Heart left ventricle (tissue), 13 donors: Measurements from ENCODE around the gene PRKCB.

Experiments used
- CTCF ChIP-seq, 12 donors: fragments of 200-600 bp; sonication (generic) in 4 of 12; IDR thresholded peaks; one replicate each; pipeline versions ENCODE4 v1.5.0 to v1.8.0; 2018 to 2022; ENCODE audit warnings: antibody characterized with exemption in 12 of 12, mild to moderate bottlenecking in 5 of 12
- POLR2A ChIP-seq, 2 donors: fragments of 450-650 bp; IDR thresholded peaks; one replicate each; pipeline ENCODE4 v1.6.1; 2017; ENCODE audit warnings: antibody characterized with exemption in 2 of 2, mild to moderate bottlenecking in 2 of 2, moderate library complexity in 2 of 2
- donor health status: ischemic (EF 13 %, LVEDD 7.1; RV severe dilation, severe dysfunction).
- donor health status: DM: no; HTN: yes; CAD: no.
- donor health status: DM: no; HTN: no; CAD: no.
- donor health status: ischemic (EF 25% LVEDD 6.9; RV normal size, moderate dysfunction).
- donor health status: ischemic (EF 25% LVEDD 5.7; RV mildly dilated, moderate dysfunction).
- donor health status: ischemic (EF 35%, LVEDD 5.7; RV mildly dilated, moderate dysfunction).
- donor health status: nonischemic (EF 11% LVEDD 7.7; RV severe dilation, severe dysfunction).
- donor health status: DM: yes; HTN: yes; CAD: no.
- donor health status: PGD.
- donor health status: ischemic (EF 29% LVEDD 5.4; RV normal size, mild dysfunction).
- donor health status: nonischemic (EF 23%, LVEDD 6.1; RV moderate dilation, normal function).

- no peak for TF ChIP-seq CTCF (IDR thresholded peaks at IDR 0.05)
- TF ChIP-seq POLR2A (IDR thresholded peaks at IDR 0.05) = no peak
Observed at GRCh38 chr16:23909792-23910418, 74.1 kb downstream of the PRKCB start.
